GM12878 (cell line): Measurements from ENCODE around the gene ANKRD44. TPM values are rescaled to one million over a fixed set of nuclear protein-coding genes. Genes with fewer than 3 reads are reported as not detected.

Experiments
- BCL11A ChIP-seq: IDR thresholded peaks from 2 replicates; pipeline ENCODE4 v1.6.1; 2011; ENCODE audit warnings: low read depth, low read length
- BHLHE40 ChIP-seq, 2 experiments: fragments of 450-650 bp in 1 of 2; IDR thresholded peaks; 2 replicates each; pipeline ENCODE4 v1.6.1; 2011 to 2017; ENCODE audit warnings: low read depth in 2 of 2, borderline replicate concordance in 1 of 2, improper control_type of control experiment in 1 of 2, low read length in 1 of 2, mild to moderate bottlenecking in 1 of 2
- ESRRA ChIP-seq: IDR thresholded peaks from 2 replicates; pipeline ENCODE4 v1.6.1; 2012; ENCODE audit warnings: mild to moderate bottlenecking, low read length, improper control_type of control experiment
- ETV6 ChIP-seq, 2 experiments: fragments of 450-650 bp in 1 of 2; IDR thresholded peaks in 1 of 2; conservative IDR thresholded peaks in 1 of 2; 2 replicates each; pipeline ENCODE4 v1.6.1; 2014; ENCODE audit warnings: antibody characterized with exemption in 1 of 2, borderline replicate concordance in 1 of 2, low read depth in 1 of 2, mild to moderate bottlenecking in 1 of 2, moderate library complexity in 1 of 2
- EZH2 ChIP-seq: IDR thresholded peaks from 2 replicates; pipeline ENCODE4 v1.6.1; 2012; ENCODE audit warnings: low read depth, mild to moderate bottlenecking, control low read depth, inconsistent platforms, low read length, borderline replicate concordance; ENCODE audit not compliant: control insufficient read depth
- KDM1A ChIP-seq: fragments of 200-600 bp; sonication (generic); IDR thresholded peaks from 2 replicates; pipeline ENCODE4 v1.6.1; 2016; ENCODE audit warnings: borderline replicate concordance
- MEF2A ChIP-seq: IDR thresholded peaks from 2 replicates; pipeline ENCODE4 v1.6.1; 2011; ENCODE audit warnings: low read depth, mild to moderate bottlenecking, low read length, moderate library complexity; ENCODE audit not compliant: insufficient read depth
- MEF2B ChIP-seq: fragments of 450-650 bp; IDR thresholded peaks from 2 replicates; pipeline ENCODE4 v1.6.1; 2018; ENCODE audit warnings: mild to moderate bottlenecking, moderate library complexity; ENCODE audit not compliant: partially characterized antibody, poor library complexity, severe bottlenecking
- MYC ChIP-seq: IDR thresholded peaks from 2 replicates; pipeline ENCODE4 v1.6.1; 2011; ENCODE audit warnings: mild to moderate bottlenecking, low read length, moderate library complexity, inconsistent platforms; ENCODE audit not compliant: insufficient read depth, insufficient replicate concordance, insufficient read length, severe bottlenecking
- NFYA ChIP-seq: IDR thresholded peaks from 2 replicates; pipeline ENCODE4 v1.6.1; 2011; ENCODE audit warnings: low read depth, mild to moderate bottlenecking, low read length, improper control_type of control experiment, borderline replicate concordance
- SMAD1 ChIP-seq: fragments of 450-650 bp; IDR thresholded peaks from 2 replicates; pipeline ENCODE4 v1.6.1; 2018; ENCODE audit warnings: mild to moderate bottlenecking, low read depth; ENCODE audit not compliant: partially characterized antibody
- SPI1 ChIP-seq: IDR thresholded peaks from 2 replicates; pipeline ENCODE4 v1.6.1; 2011; ENCODE audit warnings: low read depth, mild to moderate bottlenecking, low read length, moderate library complexity, borderline replicate concordance; ENCODE audit not compliant: insufficient read depth
- SRF ChIP-seq, 2 experiments: IDR thresholded peaks; 2 replicates each; pipeline ENCODE4 v1.6.1; 2011; ENCODE audit warnings: low read depth in 2 of 2, low read length in 2 of 2, mild to moderate bottlenecking in 1 of 2, moderate library complexity in 1 of 2
- TBL1XR1 ChIP-seq: IDR thresholded peaks from 2 replicates; pipeline ENCODE4 v1.6.1; 2012; ENCODE audit warnings: low read depth, low read length, improper control_type of control experiment
- ZNF207 ChIP-seq: fragments of 450-650 bp; IDR thresholded peaks from 2 replicates; pipeline ENCODE4 v1.6.1; 2014; ENCODE audit warnings: antibody characterized with exemption, mild to moderate bottlenecking, borderline replicate concordance
- polyA plus RNA-seq, 11 experiments: library from polyadenylated mRNA; depleted of rRNA in 4 of 11; unstranded in 6 of 11; stranded (reverse) in 5 of 11; fragments of >200 nt; fragmentation: Nextera tagmentation in 4 of 11; fragmentation: Illumina TruSeq in 1 of 11; extraction: Ambion mirVana in 4 of 11; extraction: Trizol in 1 of 11; gene quantifications; 1 replicate in 1 of 11; 2 replicates in 10 of 11; pipeline versions ENCODE4 v1.2.1 to v1.2.3, GENCODE V29; 2011 to 2016; ENCODE audit warnings: inconsistent platforms in 2 of 11, missing spikeins in 2 of 11, low read depth in 1 of 11
- total RNA-seq, 4 experiments: library from RNA; depleted of rRNA in 3 of 4; stranded (reverse); fragments of >200 nt in 3 of 4; fragmentation: Illumina TruSeq in 1 of 4; extraction: Trizol in 1 of 4; gene quantifications; 2 replicates each; pipeline versions ENCODE4 v1.2.1 to v1.2.3, GENCODE V29; 2013 to 2021
- TF ChIP-seq, protein P1 (sequence below): IDR thresholded peaks from 2 replicates; pipeline ENCODE4 v1.6.1; 2011; ENCODE audit warnings: borderline replicate concordance, low read depth, mild to moderate bottlenecking, moderate library complexity, mixed read lengths, low read length; ENCODE audit not compliant: insufficient read depth; ENCODE audit errors: extremely low read length
- TF ChIP-seq, protein P2 (sequence below), 3 experiments: IDR thresholded peaks in 2 of 3; conservative IDR thresholded peaks in 1 of 3; 2 replicates each; pipeline ENCODE4 v1.5.1; 2011; ENCODE audit warnings: low read depth in 3 of 3, low read length in 3 of 3, mild to moderate bottlenecking in 3 of 3, control low read depth in 2 of 3, moderate library complexity in 2 of 3, inconsistent platforms in 1 of 3, mixed read lengths in 1 of 3; ENCODE audit not compliant: control insufficient read depth in 2 of 3, insufficient read depth in 1 of 3; ENCODE audit errors: extremely low read depth in 1 of 3
- TF ChIP-seq, protein P3 (sequence below): fragments of 450-650 bp; IDR thresholded peaks from 2 replicates; pipeline ENCODE4 v1.6.1; 2017; ENCODE audit warnings: mild to moderate bottlenecking, low read depth, inconsistent platforms; ENCODE audit not compliant: poor library complexity, severe bottlenecking

ANKRD44 gene
- total and polyA plus RNA-seq, 10 of the 15 experiments (the other 5 are each of a cell fraction or from before 2014, with no cell fraction given): 19.1 to 99.1 (median 59.6) TPM

DNA sequence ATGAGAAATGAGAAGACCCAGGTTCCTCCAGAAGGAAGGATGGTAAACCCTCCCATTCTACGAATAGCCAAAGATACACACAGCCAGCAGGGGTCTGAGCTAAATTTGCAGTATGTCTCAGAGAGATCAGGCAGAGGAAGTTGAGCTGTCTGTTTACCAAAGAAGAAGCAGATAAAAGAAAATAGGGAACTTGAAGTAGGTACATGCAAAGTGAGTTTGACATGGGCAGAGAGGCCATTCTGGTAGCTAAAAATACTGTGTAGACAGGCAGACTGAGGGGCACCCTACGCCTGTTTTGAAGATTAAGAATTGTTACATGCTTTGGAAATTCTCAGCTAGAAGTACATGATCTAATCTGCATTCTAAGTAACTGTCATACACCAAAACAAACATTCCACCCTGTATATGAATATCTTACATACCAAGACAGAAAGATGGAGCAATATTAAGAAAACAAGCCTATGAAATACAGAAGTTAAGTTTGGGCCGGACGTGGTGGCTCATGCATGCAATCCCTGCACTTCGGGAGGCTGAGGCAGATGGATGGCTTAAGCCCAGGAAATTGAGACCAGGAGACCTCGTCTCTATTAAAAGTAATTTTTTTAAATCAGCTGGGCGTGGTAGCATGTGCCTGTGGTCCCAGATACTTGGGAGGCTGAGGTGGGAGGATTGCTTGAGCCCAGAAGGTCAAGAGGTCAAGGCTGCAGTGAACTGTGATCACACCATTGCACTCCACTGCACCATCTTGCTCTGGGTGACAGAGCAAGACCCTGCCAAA lies 157.9 kb downstream of the ANKRD44 start (continued):
- TF ChIP-seq SPI1 (peak; percentile 71; the same call in 1 of the 2 replicates), TBL1XR1 (0 out of 2 replicates have a peak, but pooled peaks have one; percentile 26), MEF2B (peak; percentile 57), ZNF207 (no peak), KDM1A (no peak), BHLHE40 (IDR thresholded peaks at IDR 0.05; ENCODE audit: borderline replicate concordance in 1 of 2, low read depth in 2 of 2, low read length in 1 of 2) (peak in 1 of 2 experiments; percentile 36; a peak in 1 of 4 replicates), SMAD1 (no peak), EZH2 (no peak), MEF2A (peak; percentile 33; the same call in 1 of the 2 replicates), ETV6 (conservative IDR thresholded peaks at IDR 0.05 in 1 of 2, IDR thresholded peaks at IDR 0.05 in 1 of 2; ENCODE audit: borderline replicate concordance in 1 of 2, low read depth in 1 of 2) (0 out of 4 replicates have a peak, but pooled peaks of 1 of the 2 experiments have one; percentile 19), NFYA (no peak), MYC (no peak), BCL11A (no peak), ESRRA (no peak), SRF (IDR thresholded peaks at IDR 0.05; ENCODE audit: low read depth in 2 of 2, low read length in 2 of 2) (no peak)
- TF ChIP-seq, protein P1, sequence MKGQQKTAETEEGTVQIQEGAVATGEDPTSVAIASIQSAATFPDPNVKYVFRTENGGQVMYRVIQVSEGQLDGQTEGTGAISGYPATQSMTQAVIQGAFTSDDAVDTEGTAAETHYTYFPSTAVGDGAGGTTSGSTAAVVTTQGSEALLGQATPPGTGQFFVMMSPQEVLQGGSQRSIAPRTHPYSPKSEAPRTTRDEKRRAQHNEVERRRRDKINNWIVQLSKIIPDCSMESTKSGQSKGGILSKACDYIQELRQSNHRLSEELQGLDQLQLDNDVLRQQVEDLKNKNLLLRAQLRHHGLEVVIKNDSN: no peak
- TF ChIP-seq, protein P2, sequence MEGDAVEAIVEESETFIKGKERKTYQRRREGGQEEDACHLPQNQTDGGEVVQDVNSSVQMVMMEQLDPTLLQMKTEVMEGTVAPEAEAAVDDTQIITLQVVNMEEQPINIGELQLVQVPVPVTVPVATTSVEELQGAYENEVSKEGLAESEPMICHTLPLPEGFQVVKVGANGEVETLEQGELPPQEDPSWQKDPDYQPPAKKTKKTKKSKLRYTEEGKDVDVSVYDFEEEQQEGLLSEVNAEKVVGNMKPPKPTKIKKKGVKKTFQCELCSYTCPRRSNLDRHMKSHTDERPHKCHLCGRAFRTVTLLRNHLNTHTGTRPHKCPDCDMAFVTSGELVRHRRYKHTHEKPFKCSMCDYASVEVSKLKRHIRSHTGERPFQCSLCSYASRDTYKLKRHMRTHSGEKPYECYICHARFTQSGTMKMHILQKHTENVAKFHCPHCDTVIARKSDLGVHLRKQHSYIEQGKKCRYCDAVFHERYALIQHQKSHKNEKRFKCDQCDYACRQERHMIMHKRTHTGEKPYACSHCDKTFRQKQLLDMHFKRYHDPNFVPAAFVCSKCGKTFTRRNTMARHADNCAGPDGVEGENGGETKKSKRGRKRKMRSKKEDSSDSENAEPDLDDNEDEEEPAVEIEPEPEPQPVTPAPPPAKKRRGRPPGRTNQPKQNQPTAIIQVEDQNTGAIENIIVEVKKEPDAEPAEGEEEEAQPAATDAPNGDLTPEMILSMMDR (IDR thresholded peaks at IDR 0.05 in 2 of 3, conservative IDR thresholded peaks at IDR 0.05 in 1 of 3; ENCODE audit: control insufficient read depth in 2 of 3, extremely low read depth in 1 of 3, insufficient read depth in 1 of 3, low read depth in 3 of 3, low read length in 3 of 3): peak in 2 of 3 experiments; percentile 31 to 39; a peak in 2 of 6 replicates
- TF ChIP-seq, protein P3, sequence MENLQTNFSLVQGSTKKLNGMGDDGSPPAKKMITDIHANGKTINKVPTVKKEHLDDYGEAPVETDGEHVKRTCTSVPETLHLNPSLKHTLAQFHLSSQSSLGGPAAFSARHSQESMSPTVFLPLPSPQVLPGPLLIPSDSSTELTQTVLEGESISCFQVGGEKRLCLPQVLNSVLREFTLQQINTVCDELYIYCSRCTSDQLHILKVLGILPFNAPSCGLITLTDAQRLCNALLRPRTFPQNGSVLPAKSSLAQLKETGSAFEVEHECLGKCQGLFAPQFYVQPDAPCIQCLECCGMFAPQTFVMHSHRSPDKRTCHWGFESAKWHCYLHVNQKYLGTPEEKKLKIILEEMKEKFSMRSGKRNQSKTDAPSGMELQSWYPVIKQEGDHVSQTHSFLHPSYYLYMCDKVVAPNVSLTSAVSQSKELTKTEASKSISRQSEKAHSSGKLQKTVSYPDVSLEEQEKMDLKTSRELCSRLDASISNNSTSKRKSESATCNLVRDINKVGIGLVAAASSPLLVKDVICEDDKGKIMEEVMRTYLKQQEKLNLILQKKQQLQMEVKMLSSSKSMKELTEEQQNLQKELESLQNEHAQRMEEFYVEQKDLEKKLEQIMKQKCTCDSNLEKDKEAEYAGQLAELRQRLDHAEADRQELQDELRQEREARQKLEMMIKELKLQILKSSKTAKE: peak; percentile 17
